ENCODE data around the gene DUSP22. TPM values are rescaled to one million over a fixed set of nuclear protein-coding genes. Genes with fewer than 3 reads are reported as not detected.

DUSP22 gene
- polyA plus RNA-seq, 2 of the 4 experiments (the other 2 are of a cell fraction), result 6.2 to 11.3 TPM

DNA sequence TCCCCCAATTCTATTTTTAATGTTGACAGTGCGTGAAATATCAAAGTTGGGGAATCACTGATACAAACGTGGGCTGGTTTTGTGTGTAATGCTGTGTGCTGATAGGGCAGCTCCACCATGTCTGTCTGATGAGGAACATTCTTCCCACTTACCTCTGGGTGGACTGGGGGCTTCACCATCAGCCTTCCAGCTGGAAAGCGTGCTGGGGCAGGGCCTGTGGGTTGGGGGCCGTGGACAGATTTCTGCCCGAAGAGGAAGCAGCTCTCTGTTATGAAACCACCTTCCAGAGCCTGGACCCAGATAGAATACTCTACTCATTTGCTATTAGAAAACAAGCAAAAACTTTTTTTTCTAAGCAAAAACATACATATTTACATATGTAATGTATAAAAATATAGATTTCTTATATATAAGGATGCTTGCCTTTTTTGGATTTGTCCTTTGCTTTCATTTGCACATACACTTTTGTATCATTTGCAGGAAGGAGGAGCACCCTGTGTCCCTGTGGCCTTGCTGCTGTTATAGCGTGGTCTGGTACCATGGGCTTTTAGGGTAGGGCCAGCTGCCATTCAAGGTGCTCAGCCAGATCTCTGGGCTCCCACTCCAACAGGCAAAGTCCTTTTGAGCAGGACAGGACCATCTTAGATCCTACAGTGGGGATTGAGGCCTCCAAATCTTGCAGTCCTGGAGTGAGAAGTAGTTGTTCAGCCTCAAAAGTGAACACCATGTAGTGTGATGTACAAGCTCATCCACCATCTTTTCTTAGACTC is 48.1 kb downstream of the DUSP22 start (continued):
- TF ChIP-seq, protein P1, sequence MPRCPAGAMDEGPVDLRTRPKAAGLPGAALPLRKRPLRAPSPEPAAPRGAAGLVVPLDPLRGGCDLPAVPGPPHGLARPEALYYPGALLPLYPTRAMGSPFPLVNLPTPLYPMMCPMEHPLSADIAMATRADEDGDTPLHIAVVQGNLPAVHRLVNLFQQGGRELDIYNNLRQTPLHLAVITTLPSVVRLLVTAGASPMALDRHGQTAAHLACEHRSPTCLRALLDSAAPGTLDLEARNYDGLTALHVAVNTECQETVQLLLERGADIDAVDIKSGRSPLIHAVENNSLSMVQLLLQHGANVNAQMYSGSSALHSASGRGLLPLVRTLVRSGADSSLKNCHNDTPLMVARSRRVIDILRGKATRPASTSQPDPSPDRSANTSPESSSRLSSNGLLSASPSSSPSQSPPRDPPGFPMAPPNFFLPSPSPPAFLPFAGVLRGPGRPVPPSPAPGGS (IDR thresholded peaks at IDR 0.05), result no peak
- TF ChIP-seq, protein P2, sequence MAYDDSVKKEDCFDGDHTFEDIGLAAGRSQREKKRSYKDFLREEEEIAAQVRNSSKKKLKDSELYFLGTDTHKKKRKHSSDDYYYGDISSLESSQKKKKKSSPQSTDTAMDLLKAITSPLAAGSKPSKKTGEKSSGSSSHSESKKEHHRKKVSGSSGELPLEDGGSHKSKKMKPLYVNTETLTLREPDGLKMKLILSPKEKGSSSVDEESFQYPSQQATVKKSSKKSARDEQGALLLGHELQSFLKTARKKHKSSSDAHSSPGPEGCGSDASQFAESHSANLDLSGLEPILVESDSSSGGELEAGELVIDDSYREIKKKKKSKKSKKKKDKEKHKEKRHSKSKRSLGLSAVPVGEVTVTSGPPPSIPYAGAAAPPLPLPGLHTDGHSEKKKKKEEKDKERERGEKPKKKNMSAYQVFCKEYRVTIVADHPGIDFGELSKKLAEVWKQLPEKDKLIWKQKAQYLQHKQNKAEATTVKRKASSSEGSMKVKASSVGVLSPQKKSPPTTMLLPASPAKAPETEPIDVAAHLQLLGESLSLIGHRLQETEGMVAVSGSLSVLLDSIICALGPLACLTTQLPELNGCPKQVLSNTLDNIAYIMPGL (CRISPR knock-in tag; IDR thresholded peaks at IDR 0.05; ENCODE audit: borderline replicate concordance), result no peak

DNA sequence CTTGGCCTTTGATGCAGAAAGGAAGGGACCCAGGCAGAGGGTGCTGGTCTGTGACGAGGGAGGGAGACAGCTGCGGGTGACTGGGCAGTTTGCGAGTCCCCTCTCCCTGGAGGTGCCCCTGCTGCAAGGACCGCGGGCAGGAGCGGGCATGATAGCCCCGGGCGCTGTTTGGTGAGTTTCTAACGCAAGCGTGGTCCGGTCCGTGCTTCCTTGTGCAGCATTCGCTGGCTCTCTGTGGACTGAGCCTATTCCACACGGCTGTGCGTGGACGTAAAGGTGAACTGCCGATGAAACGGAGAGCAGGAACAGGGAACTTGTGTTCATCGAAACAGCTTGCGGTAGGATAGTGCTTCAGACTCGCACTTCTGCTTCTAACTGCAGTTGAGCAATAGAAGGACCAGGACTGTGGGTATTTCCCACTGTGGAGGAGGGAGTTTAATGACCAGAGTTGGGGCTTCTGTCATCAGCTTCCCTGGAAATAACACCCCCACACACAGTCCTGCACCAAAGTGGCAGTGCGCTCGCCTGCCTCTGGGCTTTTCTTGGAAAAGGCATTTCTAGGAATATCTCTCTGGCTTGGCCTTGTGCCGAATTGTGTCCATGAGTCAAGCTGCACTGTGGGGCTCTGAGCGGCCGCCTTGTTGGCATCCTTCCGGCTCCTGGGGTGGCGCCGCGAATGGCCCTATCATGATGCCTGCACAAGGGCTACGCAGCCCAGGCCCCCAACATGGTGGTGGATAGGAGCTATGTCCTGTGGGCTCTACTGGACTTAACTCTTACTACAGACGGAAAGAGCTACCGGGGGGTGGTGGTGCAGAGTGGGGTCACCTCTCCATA is 48.9 kb downstream of the DUSP22 start:
- ATAC-seq, result no peak
- H3K4me1 ChIP-seq, result peaks cover 9% of the 10 kb centered on the region; the same call in 1 of the 3 replicates
- H3K4me2 ChIP-seq, result no peak overlapping the region
- FAIRE-seq, result no peak
- TF ChIP-seq HOXA7 (CRISPR knock-in tag; IDR thresholded peaks at IDR 0.05) (no peak), JUNB (IDR thresholded peaks at IDR 0.05) (no peak), RNF2 (IDR thresholded peaks at IDR 0.05; ENCODE audit: borderline replicate concordance, low read depth) (no peak)
- TF ChIP-seq, protein P3, sequence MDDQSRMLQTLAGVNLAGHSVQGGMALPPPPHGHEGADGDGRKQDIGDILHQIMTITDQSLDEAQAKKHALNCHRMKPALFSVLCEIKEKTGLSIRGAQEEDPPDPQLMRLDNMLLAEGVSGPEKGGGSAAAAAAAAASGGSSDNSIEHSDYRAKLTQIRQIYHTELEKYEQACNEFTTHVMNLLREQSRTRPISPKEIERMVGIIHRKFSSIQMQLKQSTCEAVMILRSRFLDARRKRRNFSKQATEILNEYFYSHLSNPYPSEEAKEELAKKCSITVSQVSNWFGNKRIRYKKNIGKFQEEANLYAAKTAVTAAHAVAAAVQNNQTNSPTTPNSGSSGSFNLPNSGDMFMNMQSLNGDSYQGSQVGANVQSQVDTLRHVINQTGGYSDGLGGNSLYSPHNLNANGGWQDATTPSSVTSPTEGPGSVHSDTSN (IDR thresholded peaks at IDR 0.05), result no peak
- DNase-seq (ENCODE audit: low read depth in 1 of 2, low spot score in 1 of 2), result no peak
- ChIA-PET CTCF (no interaction called here), POLR2A (no interaction called here)
- no peak overlapping the region for H3K4me3 ChIP-seq
- WGBS (ENCODE audit: missing lambda C conversion rate), result 97% methylated on average over 24 of the region's 33 CpGs
- no peak overlapping the region for H3K27ac ChIP-seq
- no peaks in the 10 kb centered on the region for H3K9me3 ChIP-seq

DNA sequence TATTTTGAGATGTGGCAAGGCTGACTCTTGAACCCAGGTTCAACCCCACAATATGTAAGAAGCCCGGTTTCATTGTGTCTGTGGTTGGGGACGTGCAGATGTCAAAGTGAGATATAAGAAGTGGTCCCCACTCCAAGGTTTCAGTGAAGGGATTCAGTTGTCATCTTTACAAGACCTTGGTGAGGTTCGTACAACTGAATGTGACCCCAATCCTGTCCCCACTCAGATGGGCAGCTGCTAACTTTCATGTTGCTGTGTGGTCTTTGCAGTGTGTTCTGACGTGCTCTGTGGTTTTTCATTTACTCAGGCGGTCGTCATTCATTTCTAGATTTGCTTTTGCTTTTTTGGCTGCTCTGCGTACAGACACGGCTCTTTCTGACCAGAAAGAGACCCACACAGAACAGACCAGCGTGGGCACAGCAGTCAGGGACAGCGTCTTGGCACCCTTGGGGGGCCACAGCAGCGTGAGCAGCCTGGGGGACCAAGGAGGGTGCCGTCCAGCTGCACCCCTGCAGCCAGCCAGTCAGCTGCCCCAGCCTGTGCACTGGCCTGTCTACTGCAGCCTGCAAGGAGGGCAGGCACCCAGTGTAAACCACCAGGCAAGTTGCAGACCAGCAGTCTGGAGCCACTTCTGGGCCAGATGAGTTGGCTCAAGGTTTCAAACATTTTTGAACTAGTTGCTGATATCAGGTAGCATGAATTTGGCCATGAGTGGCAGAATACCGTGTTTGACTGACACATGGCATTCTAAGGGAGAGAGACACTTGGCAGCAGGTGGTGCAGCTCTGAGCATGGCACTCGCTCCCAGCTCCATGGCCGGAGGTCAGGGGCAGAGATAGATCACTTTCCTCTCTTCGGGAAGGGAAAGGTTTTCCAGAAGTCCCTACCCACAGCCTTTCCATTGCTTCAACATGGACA is 49.9 kb downstream of the DUSP22 start:
- DNase-seq (ENCODE audit: low read depth in 1 of 2, low spot score in 1 of 2) (no peak), ATAC-seq (no peak), FAIRE-seq (no peak)
- ChIA-PET POLR2A (no interaction called here), CTCF (no interaction called here)
- Histone ChIP-seq H3K4me2 (no peak overlapping the region), H3K27ac (no peak overlapping the region), H3K4me1 (peaks cover 9% of the 10 kb centered on the region; the same call in 1 of the 3 replicates), H3K9me3 (no peaks in the 10 kb centered on the region), H3K4me3 (no peak overlapping the region)
- WGBS (ENCODE audit: missing lambda C conversion rate), result 88% methylated on average over 12 of the region's 16 CpGs
- TF ChIP-seq HOXB5 (CRISPR knock-in tag; IDR thresholded peaks at IDR 0.05) (no peak), NR3C1 (IDR thresholded peaks at IDR 0.05) (no peak), RCOR1 (IDR thresholded peaks at IDR 0.05; ENCODE audit: low read depth, low read length) (no peak), ZFP36 (IDR thresholded peaks at IDR 0.05; ENCODE audit: borderline replicate concordance, partially characterized antibody) (no peak), CEBPB (IDR thresholded peaks at IDR 0.05) (no peak), SREBF2 (IDR thresholded peaks at IDR 0.05) (no peak), CHD4 (IDR thresholded peaks at IDR 0.05; ENCODE audit: borderline replicate concordance) (no peak), PHF8 (IDR thresholded peaks at IDR 0.05; ENCODE audit: borderline replicate concordance, low read depth) (no peak), EP300 (IDR thresholded peaks at IDR 0.05) (no peak), EHF (CRISPR knock-in tag; IDR thresholded peaks at IDR 0.05) (no peak), KDM1A (IDR thresholded peaks at IDR 0.05; ENCODE audit: low read depth) (no peak)
- TF ChIP-seq, protein P3 (IDR thresholded peaks at IDR 0.05), result no peak
- TF ChIP-seq, protein P4, sequence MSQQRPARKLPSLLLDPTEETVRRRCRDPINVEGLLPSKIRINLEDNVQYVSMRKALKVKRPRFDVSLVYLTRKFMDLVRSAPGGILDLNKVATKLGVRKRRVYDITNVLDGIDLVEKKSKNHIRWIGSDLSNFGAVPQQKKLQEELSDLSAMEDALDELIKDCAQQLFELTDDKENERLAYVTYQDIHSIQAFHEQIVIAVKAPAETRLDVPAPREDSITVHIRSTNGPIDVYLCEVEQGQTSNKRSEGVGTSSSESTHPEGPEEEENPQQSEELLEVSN (IDR thresholded peaks at IDR 0.05; ENCODE audit: borderline replicate concordance, low read depth), result no peak
- TF ChIP-seq, protein P5, sequence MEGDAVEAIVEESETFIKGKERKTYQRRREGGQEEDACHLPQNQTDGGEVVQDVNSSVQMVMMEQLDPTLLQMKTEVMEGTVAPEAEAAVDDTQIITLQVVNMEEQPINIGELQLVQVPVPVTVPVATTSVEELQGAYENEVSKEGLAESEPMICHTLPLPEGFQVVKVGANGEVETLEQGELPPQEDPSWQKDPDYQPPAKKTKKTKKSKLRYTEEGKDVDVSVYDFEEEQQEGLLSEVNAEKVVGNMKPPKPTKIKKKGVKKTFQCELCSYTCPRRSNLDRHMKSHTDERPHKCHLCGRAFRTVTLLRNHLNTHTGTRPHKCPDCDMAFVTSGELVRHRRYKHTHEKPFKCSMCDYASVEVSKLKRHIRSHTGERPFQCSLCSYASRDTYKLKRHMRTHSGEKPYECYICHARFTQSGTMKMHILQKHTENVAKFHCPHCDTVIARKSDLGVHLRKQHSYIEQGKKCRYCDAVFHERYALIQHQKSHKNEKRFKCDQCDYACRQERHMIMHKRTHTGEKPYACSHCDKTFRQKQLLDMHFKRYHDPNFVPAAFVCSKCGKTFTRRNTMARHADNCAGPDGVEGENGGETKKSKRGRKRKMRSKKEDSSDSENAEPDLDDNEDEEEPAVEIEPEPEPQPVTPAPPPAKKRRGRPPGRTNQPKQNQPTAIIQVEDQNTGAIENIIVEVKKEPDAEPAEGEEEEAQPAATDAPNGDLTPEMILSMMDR (IDR thresholded peaks at IDR 0.05), result no peak
- TF ChIP-seq, protein P2 (CRISPR knock-in tag; IDR thresholded peaks at IDR 0.05; ENCODE audit: borderline replicate concordance), result no peak
